DND-41 (cell line): Measurements from ENCODE around the gene SGK1.

Experiments used
- EZH2 ChIP-seq: IDR thresholded peaks from 3 replicates; pipeline ENCODE4 v1.6.1; 2012; ENCODE audit warnings: borderline replicate concordance, low read depth, mild to moderate bottlenecking, moderate library complexity, low read length, inconsistent platforms; ENCODE audit not compliant: severe bottlenecking
- TF ChIP-seq, protein P1 (sequence below): IDR thresholded peaks from 2 replicates; pipeline ENCODE4 v1.5.1; 2012; ENCODE audit warnings: borderline replicate concordance, low read length, moderate library complexity, mild to moderate bottlenecking; ENCODE audit not compliant: poor library complexity, severe bottlenecking; ENCODE audit errors: extremely low read depth

GRCh38 chr6:134345789-134346188 is 27.9 kb upstream of the SGK1 start:
- no peak for TF ChIP-seq EZH2
- TF ChIP-seq, protein P1, sequence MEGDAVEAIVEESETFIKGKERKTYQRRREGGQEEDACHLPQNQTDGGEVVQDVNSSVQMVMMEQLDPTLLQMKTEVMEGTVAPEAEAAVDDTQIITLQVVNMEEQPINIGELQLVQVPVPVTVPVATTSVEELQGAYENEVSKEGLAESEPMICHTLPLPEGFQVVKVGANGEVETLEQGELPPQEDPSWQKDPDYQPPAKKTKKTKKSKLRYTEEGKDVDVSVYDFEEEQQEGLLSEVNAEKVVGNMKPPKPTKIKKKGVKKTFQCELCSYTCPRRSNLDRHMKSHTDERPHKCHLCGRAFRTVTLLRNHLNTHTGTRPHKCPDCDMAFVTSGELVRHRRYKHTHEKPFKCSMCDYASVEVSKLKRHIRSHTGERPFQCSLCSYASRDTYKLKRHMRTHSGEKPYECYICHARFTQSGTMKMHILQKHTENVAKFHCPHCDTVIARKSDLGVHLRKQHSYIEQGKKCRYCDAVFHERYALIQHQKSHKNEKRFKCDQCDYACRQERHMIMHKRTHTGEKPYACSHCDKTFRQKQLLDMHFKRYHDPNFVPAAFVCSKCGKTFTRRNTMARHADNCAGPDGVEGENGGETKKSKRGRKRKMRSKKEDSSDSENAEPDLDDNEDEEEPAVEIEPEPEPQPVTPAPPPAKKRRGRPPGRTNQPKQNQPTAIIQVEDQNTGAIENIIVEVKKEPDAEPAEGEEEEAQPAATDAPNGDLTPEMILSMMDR: no peak
